Tibial artery (tissue), 4 donors: Measurements from ENCODE around the gene CCDC9B.
A peak's percentile ranks its signal among the peaks of the same experiment; 100 is the strongest.

Experiments
- DNase-seq, 2 donors: peaks; one replicate each; pipeline ENCODE4 v3.0.0-alpha.2; 2019
- H3K27ac ChIP-seq, 2 donors: fragments of 200-600 bp; sonication (generic) in 1 of 2; 1 replicate in 1 of 2; 2 replicates in 1 of 2; pipeline ENCODE4 v1.5.1; 2018 to 2019; ENCODE audit warnings: mild to moderate bottlenecking in 1 of 2
- H3K27me3 ChIP-seq, 2 donors: fragments of 200-600 bp; sonication (generic) in 1 of 2; one replicate each; pipeline versions ENCODE4 v1.5.1 to v1.6.0; 2016 to 2019
- H3K36me3 ChIP-seq, 3 donors: fragments of 200-600 bp; sonication (generic) in 2 of 3; one replicate each; pipeline ENCODE4 v1.5.1; 2016 to 2019; ENCODE audit warnings: mild to moderate bottlenecking in 2 of 3
- H3K4me1 ChIP-seq, 4 donors: fragments of 200-600 bp; sonication (generic) in 2 of 4; 1 replicate in 3 of 4; 2 replicates in 1 of 4; pipeline ENCODE4 v1.5.1; 2016 to 2019
- H3K4me3 ChIP-seq, 2 donors: fragments of 200-600 bp; sonication (generic) in 1 of 2; 1 replicate in 1 of 2; 2 replicates in 1 of 2; pipeline ENCODE4 v1.5.1; 2018 to 2019; ENCODE audit warnings: mild to moderate bottlenecking in 2 of 2
- H3K9me3 ChIP-seq, 3 donors: fragments of 200-600 bp; sonication (generic) in 1 of 3; one replicate each; pipeline ENCODE4 v1.5.1; 2016 to 2019
- intact Hi-C: fragments of 100-400 bp; cut with DNase I; formaldehyde crosslinking; loops from one replicate; pipeline ENCODE4 v1.15.0; 2023; ENCODE audit warnings: low total_unique reads
- TF ChIP-seq, protein P1 (sequence below), 2 experiments: fragments of 200-600 bp in 1 of 2; fragments of 450-650 bp in 1 of 2; IDR thresholded peaks; one replicate each; pipeline ENCODE4 v1.5.1; 2017 to 2019; ENCODE audit warnings: antibody characterized with exemption in 2 of 2, mild to moderate bottlenecking in 1 of 2, moderate library complexity in 1 of 2

CCDC9B gene

DNA sequence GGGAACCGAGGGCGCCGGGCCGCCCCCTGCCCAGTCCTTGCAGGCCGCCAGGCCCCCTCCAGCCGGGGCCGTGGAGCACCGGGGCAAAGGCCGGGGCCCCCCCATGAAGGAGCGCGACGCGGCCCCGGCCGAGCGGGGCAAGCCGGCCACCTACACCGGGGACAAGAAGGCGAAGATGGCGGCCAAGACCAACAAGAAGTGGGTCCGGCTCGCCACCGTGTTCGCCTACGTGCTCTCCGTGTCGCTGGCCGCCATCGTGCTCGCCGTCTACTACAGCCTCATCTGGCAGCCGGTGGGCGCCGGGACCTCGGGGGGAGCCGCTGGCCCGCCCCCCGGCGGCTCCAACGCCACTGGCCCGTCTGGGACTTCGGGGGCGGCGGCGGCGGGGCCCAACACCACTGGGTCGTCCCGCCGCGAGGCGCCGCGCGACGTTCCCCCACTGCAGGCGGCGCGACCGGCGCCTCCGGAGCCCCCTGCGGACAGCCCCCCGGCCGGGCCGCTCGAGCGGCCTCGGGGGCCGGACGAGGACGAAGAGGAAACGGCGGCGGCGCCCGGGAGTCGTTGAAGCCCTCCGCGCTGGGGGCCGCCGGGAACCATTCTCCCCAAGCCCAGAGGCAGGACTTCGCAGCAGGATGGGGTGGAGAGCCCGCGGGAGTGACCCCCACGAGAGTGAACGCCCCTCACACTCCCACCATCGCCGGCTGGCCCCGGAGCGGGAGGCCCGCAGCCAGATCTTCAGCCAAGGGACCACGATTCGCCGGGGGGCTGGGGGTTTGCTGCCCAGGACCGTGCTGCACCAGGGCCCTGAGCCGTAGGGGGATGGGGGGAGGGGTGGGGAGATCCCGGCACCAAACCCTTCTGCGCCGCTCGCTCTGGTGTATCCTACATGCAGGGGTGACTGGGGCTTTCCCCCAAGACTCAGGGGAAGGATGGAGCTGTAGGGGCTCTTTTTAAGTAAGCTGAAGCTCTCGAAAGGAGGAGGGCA lies 16.5 kb downstream of the CCDC9B start:
- H3K9me3 ChIP-seq = no peaks in the 10 kb centered on the region
- H3K4me1 ChIP-seq = peaks cover 0 to 61% (median 49%) of the 10 kb centered on the region in 4 donors
- TF ChIP-seq, protein P1, sequence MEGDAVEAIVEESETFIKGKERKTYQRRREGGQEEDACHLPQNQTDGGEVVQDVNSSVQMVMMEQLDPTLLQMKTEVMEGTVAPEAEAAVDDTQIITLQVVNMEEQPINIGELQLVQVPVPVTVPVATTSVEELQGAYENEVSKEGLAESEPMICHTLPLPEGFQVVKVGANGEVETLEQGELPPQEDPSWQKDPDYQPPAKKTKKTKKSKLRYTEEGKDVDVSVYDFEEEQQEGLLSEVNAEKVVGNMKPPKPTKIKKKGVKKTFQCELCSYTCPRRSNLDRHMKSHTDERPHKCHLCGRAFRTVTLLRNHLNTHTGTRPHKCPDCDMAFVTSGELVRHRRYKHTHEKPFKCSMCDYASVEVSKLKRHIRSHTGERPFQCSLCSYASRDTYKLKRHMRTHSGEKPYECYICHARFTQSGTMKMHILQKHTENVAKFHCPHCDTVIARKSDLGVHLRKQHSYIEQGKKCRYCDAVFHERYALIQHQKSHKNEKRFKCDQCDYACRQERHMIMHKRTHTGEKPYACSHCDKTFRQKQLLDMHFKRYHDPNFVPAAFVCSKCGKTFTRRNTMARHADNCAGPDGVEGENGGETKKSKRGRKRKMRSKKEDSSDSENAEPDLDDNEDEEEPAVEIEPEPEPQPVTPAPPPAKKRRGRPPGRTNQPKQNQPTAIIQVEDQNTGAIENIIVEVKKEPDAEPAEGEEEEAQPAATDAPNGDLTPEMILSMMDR (IDR thresholded peaks at IDR 0.05) = no peak
- peak overlapping the region; percentile 90 to 92 for H3K27ac ChIP-seq
- H3K36me3 ChIP-seq = no peaks in the 10 kb centered on the region
- peak overlapping the region; percentile 75 to 97 for H3K4me3 ChIP-seq
- intact Hi-C loops = loop anchor here (1.0 kb wide), 1 partner anchor 16 kb away; the partner anchor contains the start of gene CCDC9B
- H3K27me3 ChIP-seq = no peaks in the 10 kb centered on the region
- peak in 1 of 2 donors; percentile 77 for DNase-seq

- peak within 1 kb of the TSS; percentile 90 to 92 for H3K27ac ChIP-seq
- peak; percentile 84 to 97 for DNase-seq
- peak within 1 kb of the TSS; percentile 75 to 97 for H3K4me3 ChIP-seq
- intact Hi-C loops = loop anchor here (1.0 kb wide), 1 partner anchor 17 kb away; the partner anchor contains the start of gene CCDC9B
- H3K9me3 ChIP-seq = no peaks in the 10 kb centered on the region
- H3K36me3 ChIP-seq = no peaks in the 10 kb centered on the region
- H3K4me1 ChIP-seq = peaks cover 0 to 53% (median 41%) of the 10 kb centered on the region in 4 donors
- H3K27me3 ChIP-seq = no peaks in the 10 kb centered on the region
- TF ChIP-seq, protein P1 (IDR thresholded peaks at IDR 0.05) = peak; percentile 77
These were observed 17.3 kb downstream of the CCDC9B start, which contains the start of gene INAFM2 for GRCh38 chr15:40323239-40323952. Gene INAFM2 (plus strand): TSS chr15:40323692. CDS start chr15:40324056, 364 bp downstream.

GRCh38 chr15:40322531-40323238 lies 18.1 kb downstream of the CCDC9B start:
- TF ChIP-seq, protein P1 (IDR thresholded peaks at IDR 0.05) = no peak
- H3K4me3 ChIP-seq = peak overlapping the region; percentile 75 to 97
- DNase-seq = peak in 1 of 2 donors; percentile 82
- no peaks in the 10 kb centered on the region for H3K27me3 ChIP-seq
- H3K9me3 ChIP-seq = no peaks in the 10 kb centered on the region
- no peaks in the 10 kb centered on the region for H3K36me3 ChIP-seq
- H3K27ac ChIP-seq = peak overlapping the region; percentile 90 to 92
- intact Hi-C loops = loop anchor here (1.0 kb wide), 1 partner anchor 18 kb away; the partner anchor contains the start of gene CCDC9B
- peaks cover 0 to 46% (median 34%) of the 10 kb centered on the region in 4 donors for H3K4me1 ChIP-seq

GRCh38 chr15:40320931-40321371 lies 19.8 kb downstream of the CCDC9B start:
- H3K27me3 ChIP-seq = peaks cover 0 to 9% of the 10 kb centered on the region in 2 donors
- no peaks in the 10 kb centered on the region for H3K9me3 ChIP-seq
- intact Hi-C loops = loop anchor here (2.0 kb wide), 1 partner anchor 46 kb away; no protein-coding TSS in a partner anchor
- TF ChIP-seq, protein P1 (IDR thresholded peaks at IDR 0.05) = peak; percentile 82 to 87
- peak; percentile 70 for DNase-seq
- H3K4me3 ChIP-seq = no peak overlapping the region
- H3K27ac ChIP-seq = peak overlapping the region in 1 of 2 donors; percentile 90
- H3K36me3 ChIP-seq = no peaks in the 10 kb centered on the region
- H3K4me1 ChIP-seq = peaks cover 0 to 31% (median 17%) of the 10 kb centered on the region in 4 donors
